Transverse colon (tissue), 4 donors: ENCODE results near the gene CFAP69. TPM values are rescaled to one million over a fixed set of nuclear protein-coding genes. Genes with fewer than 3 reads are reported as not detected.

Experiments used
- DNase-seq: peaks from one replicate; pipeline ENCODE4 v3.0.0-alpha.2; 2019
- H3K27ac ChIP-seq, 4 donors: fragments of 200-600 bp; sonication (generic); 2 replicates each; pipeline ENCODE4 v1.5.1; 2016 to 2018; ENCODE audit warnings: inconsistent platforms in 4 of 4
- H3K27me3 ChIP-seq: fragments of 200-600 bp; sonication (generic); 2 replicates; pipeline ENCODE4 v1.5.1; 2017; ENCODE audit warnings: inconsistent platforms
- H3K36me3 ChIP-seq, 4 donors: fragments of 200-600 bp; sonication (generic); 2 replicates each; pipeline ENCODE4 v1.5.1; 2017 to 2019; ENCODE audit warnings: inconsistent platforms in 4 of 4
- H3K4me1 ChIP-seq, 4 donors: fragments of 200-600 bp; sonication (generic); 2 replicates each; pipeline ENCODE4 v1.5.1; 2017 to 2020; ENCODE audit warnings: inconsistent platforms in 4 of 4
- H3K4me3 ChIP-seq, 4 donors: fragments of 200-600 bp; sonication (generic); 1 replicate in 1 of 4; 2 replicates in 3 of 4; pipeline versions ENCODE4 v1.5.1 to v1.6.1; 2017 to 2019; ENCODE audit warnings: inconsistent platforms in 4 of 4
- H3K9me3 ChIP-seq, 2 donors: fragments of 200-600 bp; sonication (generic); 2 replicates each; pipeline ENCODE4 v1.5.1; 2017 to 2019; ENCODE audit warnings: inconsistent platforms in 2 of 2
- CTCF ChIP-seq, 5 experiments: fragments of 200-600 bp in 3 of 5; fragments of 450-650 bp in 2 of 5; sonication (generic) in 3 of 5; IDR thresholded peaks; 1 replicate in 2 of 5; 2 replicates in 3 of 5; pipeline ENCODE4 v1.5.1; 2016 to 2017; ENCODE audit warnings: antibody characterized with exemption in 5 of 5, inconsistent platforms in 3 of 5, mild to moderate bottlenecking in 2 of 5, moderate library complexity in 1 of 5
- EP300 ChIP-seq: sonication (generic); formaldehyde crosslinking; IDR thresholded peaks from one replicate; pipeline ENCODE4 v1.6.1; 2017; ENCODE audit warnings: antibody characterized with exemption, low read depth
- POLR2A ChIP-seq: fragments of 450-650 bp; IDR thresholded peaks from one replicate; pipeline ENCODE4 v1.6.1; 2016; ENCODE audit warnings: antibody characterized with exemption, mild to moderate bottlenecking, moderate library complexity
- POLR2AphosphoS5 ChIP-seq, 3 donors: sonication (generic); formaldehyde crosslinking; IDR thresholded peaks; one replicate each; pipeline ENCODE4 v1.6.1; 2016; ENCODE audit warnings: antibody characterized with exemption in 3 of 3
- WGBS, 2 donors: methylation state at CpG; one replicate each; pipeline ENCODE4 v1.1.5; 2018; ENCODE audit warnings: low coverage in 1 of 2; 5-methylcytosine and 5-hydroxymethylcytosine counted together
- in situ Hi-C, 4 donors: fragments of 200-750 bp; cut with MboI; loops; one replicate each; pipeline versions ENCODE4 v1.15.0 to v1.15.1; 2017; ENCODE audit warnings: low sequenced_read_pairs in 3 of 4, low pct_ligation_motif_present in 1 of 4, low pct_unique_long_range_greater_than_20kb in 1 of 4
- intact Hi-C: fragments of 100-400 bp; cut with DNase I; formaldehyde crosslinking; loops from one replicate; pipeline ENCODE4 v1.15.1; 2023; ENCODE audit warnings: low total_unique reads
- total RNA-seq, 4 donors: library from RNA; depleted of rRNA; stranded (reverse); fragments of >200 nt; gene quantifications; one replicate each; pipeline ENCODE4 v1.1.0, GENCODE V29; 2016

CFAP69 gene
- total RNA-seq, 4 donors from 2014 or later, result 1.4 to 6.8 (median 4.5) TPM

DNA sequence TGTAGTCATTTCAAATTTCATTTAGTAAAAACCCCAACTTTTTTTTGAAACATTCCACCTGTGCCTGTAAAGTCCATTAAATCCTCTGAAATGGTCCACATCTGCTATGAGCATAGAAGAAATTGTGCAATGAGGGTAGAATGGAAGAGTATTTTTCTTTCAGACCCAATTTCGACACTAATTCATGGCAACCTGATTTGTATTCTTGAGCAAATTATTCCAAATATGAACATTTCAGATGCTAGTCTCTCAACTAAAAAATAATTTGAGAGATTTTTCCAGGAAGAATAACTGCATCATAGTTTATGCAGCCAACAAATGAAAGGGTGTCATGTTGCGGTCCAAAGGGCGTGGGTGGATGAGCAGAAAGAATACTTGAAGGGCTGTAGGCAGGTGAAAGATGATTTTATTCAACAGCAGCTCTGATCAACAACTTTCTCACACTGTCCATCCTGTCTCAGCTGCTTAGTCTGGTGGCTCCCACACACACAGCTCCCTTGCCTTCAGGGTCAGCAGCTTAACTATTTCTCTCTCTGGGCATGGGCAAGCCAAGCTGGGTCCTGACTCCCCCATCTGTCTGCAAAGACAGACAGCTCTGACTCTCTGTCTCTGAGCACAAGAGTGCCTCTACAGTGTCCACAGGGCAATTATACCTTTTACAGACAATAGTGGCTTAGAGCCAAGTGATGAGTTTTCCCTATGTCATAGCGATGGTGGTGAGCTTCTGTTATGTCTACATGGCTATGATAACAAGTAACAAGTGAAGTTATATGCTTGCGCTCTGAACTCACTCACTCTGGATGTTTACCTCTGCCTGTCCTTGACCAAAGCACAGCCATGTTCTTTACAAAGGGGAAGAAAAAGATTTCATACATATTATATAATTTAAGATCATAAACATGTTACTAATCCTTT lies 21.9 kb upstream of the CFAP69 start:
- TF ChIP-seq POLR2AphosphoS5 (IDR thresholded peaks at IDR 0.05) (peak in 1 of 3 donors; percentile 49), POLR2A (no peak)
- peak overlapping the region in 2 of 4 donors; percentile 4 to 54 for H3K27ac ChIP-seq
- H3K4me3 ChIP-seq, result no peak overlapping the region
- in situ Hi-C loops, result no loop called here
- peaks cover 0 to 8% (median 0%) of the 10 kb centered on the region in 4 donors for H3K36me3 ChIP-seq
- intact Hi-C loops, result no loop called here
- no peaks in the 10 kb centered on the region for H3K9me3 ChIP-seq
- H3K4me1 ChIP-seq, result no peaks in the 10 kb centered on the region
- 70 to 91% methylated on average over 4 to 5 of the region's 5 CpGs for WGBS, 2 donors
- H3K27me3 ChIP-seq, result no peaks in the 10 kb centered on the region
- DNase-seq, result no peak

GRCh38 chr7:90224195-90224594 lies 20.8 kb upstream of the CFAP69 start:
- in situ Hi-C loops (no loop called here), intact Hi-C loops (no loop called here)
- no peak for TF ChIP-seq EP300
- no peak for TF ChIP-seq CTCF (IDR thresholded peaks at IDR 0.05)
- TF ChIP-seq POLR2A, result no peak
- no peak for TF ChIP-seq POLR2AphosphoS5 (IDR thresholded peaks at IDR 0.05)
- WGBS, 2 donors, result 65% methylated on average over 3 of the region's 3 CpGs; no CpG with 5 or more reads in 1 of the 2 donors
- peak overlapping the region in 2 of 4 donors; percentile 4 to 54 for H3K27ac ChIP-seq
- no peak for DNase-seq
- no peak overlapping the region for H3K4me3 ChIP-seq
- H3K9me3 ChIP-seq, result no peaks in the 10 kb centered on the region
- H3K36me3 ChIP-seq, result peaks cover 0 to 8% (median 0%) of the 10 kb centered on the region in 4 donors
- H3K4me1 ChIP-seq, result peaks cover 0 to 8% (median 2%) of the 10 kb centered on the region in 4 donors
- H3K27me3 ChIP-seq, result no peaks in the 10 kb centered on the region

DNA sequence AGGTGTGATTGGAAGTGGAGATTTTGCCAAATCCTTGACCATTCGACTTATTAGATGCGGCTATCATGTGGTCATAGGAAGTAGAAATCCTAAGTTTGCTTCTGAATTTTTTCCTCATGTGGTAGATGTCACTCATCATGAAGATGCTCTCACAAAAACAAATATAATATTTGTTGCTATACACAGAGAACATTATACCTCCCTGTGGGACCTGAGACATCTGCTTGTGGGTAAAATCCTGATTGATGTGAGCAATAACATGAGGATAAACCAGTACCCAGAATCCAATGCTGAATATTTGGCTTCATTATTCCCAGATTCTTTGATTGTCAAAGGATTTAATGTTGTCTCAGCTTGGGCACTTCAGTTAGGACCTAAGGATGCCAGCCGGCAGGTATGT lies 19.8 kb upstream of the CFAP69 start:
- no peak for DNase-seq
- Histone ChIP-seq H3K9me3 (no peaks in the 10 kb centered on the region), H3K27me3 (no peaks in the 10 kb centered on the region), H3K36me3 (peaks cover 0 to 8% (median 0%) of the 10 kb centered on the region in 4 donors), H3K27ac (no peak overlapping the region), H3K4me3 (no peak overlapping the region), H3K4me1 (peaks cover 0 to 11% (median 6%) of the 10 kb centered on the region in 4 donors)
- intact Hi-C loops, result no loop called here
- in situ Hi-C loops, result no loop called here
- TF ChIP-seq CTCF (IDR thresholded peaks at IDR 0.05), result no peak
- no peak for TF ChIP-seq POLR2A
- TF ChIP-seq POLR2AphosphoS5 (IDR thresholded peaks at IDR 0.05), result no peak
- TF ChIP-seq EP300, result no peak
- WGBS, 2 donors, result 87 to 95% methylated on average over 3 of the region's 3 CpGs

DNA sequence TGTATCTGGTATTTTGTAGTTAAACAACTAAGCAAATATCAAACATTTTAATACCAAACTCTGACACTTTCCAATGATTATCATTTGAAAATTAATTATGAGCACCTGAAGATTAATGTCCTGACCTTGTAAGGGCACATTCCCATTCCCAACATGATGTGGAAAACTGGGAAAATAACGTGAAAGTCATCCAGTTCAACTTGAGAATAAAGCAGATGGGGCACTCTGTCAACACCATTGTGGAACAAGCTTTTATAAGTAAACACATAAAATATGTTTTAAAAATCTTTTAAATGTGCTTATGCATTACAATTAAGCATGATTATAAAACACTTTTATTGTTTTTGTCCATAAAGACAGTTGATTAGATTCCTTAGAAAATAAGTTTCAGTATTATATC lies 19.4 kb upstream of the CFAP69 start:
- H3K27ac ChIP-seq, result no peak overlapping the region
- H3K36me3 ChIP-seq, result peaks cover 0 to 8% (median 0%) of the 10 kb centered on the region in 4 donors
- H3K4me3 ChIP-seq, result no peak overlapping the region
- TF ChIP-seq POLR2AphosphoS5 (IDR thresholded peaks at IDR 0.05) (no peak), EP300 (no peak), CTCF (IDR thresholded peaks at IDR 0.05) (no peak), POLR2A (no peak)
- WGBS, 2 donors, result 44 to 53% methylated on average over 1 of the region's 1 CpG
- in situ Hi-C loops, result no loop called here
- peaks cover 0 to 11% (median 7%) of the 10 kb centered on the region in 4 donors for H3K4me1 ChIP-seq
- no peaks in the 10 kb centered on the region for H3K27me3 ChIP-seq
- intact Hi-C loops, result no loop called here
- H3K9me3 ChIP-seq, result no peaks in the 10 kb centered on the region
- DNase-seq, result no peak
